GM19452 (cell line): ENCODE data around the gene TRIM51G.
"Not testable (repeated sequence)": the region's sequence is repeated elsewhere in the genome, so short reads cannot be mapped to it uniquely, and the experiment has no call there.

Source experiments
- ATAC-seq: cut with Tn5 transposase; IDR thresholded peaks from one replicate; pipeline ENCODE4 v1.9.1; 2021; ENCODE audit not compliant: unreplicated experiment

The TRIM51G gene

GRCh38 chr11:48983785-48984184, at the start of gene TRIM51G:
Gene TRIM51G (minus strand): TSS chr11:48983885. CDS start chr11:48981695, 2,190 bp downstream.
- not testable (repeated sequence) for ATAC-seq

GRCh38 chr11:49028523-49028922, 44.8 kb upstream of the TRIM51G start, which contains the start of gene TRIM49B:
Gene TRIM49B (plus strand): TSS chr11:49028823. CDS start chr11:49031600, 2,777 bp downstream.
- ATAC-seq: not testable (repeated sequence)

- ATAC-seq: not testable (repeated sequence)
Observed at GRCh38 chr11:48968592-48968991, 15.1 kb downstream of the TRIM51G start.

GRCh38 chr11:48955315-48956049, 28.2 kb downstream of the TRIM51G start:
- ATAC-seq: not testable (repeated sequence)

DNA sequence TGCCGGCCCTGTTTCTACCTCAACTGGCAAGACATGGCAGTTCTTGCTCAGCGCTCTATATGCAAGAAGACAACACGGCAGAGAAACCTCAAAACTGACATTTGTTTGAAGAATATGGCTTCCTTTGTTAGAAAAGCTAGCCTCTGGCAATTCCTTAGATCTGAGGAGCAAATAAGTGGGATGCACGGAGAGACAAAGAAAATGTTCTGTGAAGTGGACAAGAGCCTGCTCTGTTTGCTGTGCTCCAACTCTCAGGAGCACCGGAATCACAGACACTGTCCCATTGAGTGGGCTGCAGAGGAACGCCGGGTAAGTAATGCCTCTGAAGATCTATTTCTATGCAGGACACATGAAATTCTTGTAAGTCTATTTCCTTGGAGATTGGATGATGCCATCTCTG, 37.9 kb downstream of the TRIM51G start:
- ATAC-seq: not testable (repeated sequence)
